Measurements from ENCODE around the gene SPG7. TPM values are rescaled to one million over a fixed set of nuclear protein-coding genes. Genes with fewer than 3 reads are reported as not detected.
A peak's percentile ranks its signal among the peaks of the same experiment; 100 is the strongest.

Gene SPG7
- total RNA-seq, 1 donor from 2014 or later, result 95.0 TPM

- H3K4me1 ChIP-seq, result peaks cover 26% of the 10 kb centered on the region
- DNase-seq, result no peak
- no peaks in the 10 kb centered on the region for H3K9me3 ChIP-seq
- H3K27me3 ChIP-seq, result no peaks in the 10 kb centered on the region
- no peak overlapping the region for H3K27ac ChIP-seq
- TF ChIP-seq CTCF (IDR thresholded peaks at IDR 0.05), result no peak
- no peaks in the 10 kb centered on the region for H3K36me3 ChIP-seq
- no peak overlapping the region for H3K4me3 ChIP-seq
- intact Hi-C loops (cut with DNase I), result no loop called here
- ATAC-seq, result no peak
These were observed 41.3 kb upstream of the SPG7 start for GRCh38 chr16:89466920-89467319.

- TF ChIP-seq CTCF (IDR thresholded peaks at IDR 0.05), result no peak
- DNase-seq (no peak), ATAC-seq (no peak)
- Histone ChIP-seq H3K4me1 (peaks cover 30% of the 10 kb centered on the region), H3K4me3 (no peak overlapping the region), H3K27me3 (no peaks in the 10 kb centered on the region), H3K9me3 (no peaks in the 10 kb centered on the region), H3K27ac (no peak overlapping the region), H3K36me3 (no peaks in the 10 kb centered on the region)
- intact Hi-C loops (cut with DNase I), result no loop called here
These were observed 40.8 kb upstream of the SPG7 start for GRCh38 chr16:89467382-89467781.

- no peak for DNase-seq
- intact Hi-C loops (cut with DNase I), result no loop called here
- no peak for ATAC-seq
These were observed 35.5 kb upstream of the SPG7 start for GRCh38 chr16:89472711-89473075.

GRCh38 chr16:89473136-89473712, 35.0 kb upstream of the SPG7 start:
- no peaks in the 10 kb centered on the region for H3K9me3 ChIP-seq
- peaks cover 71% of the 10 kb centered on the region for H3K4me1 ChIP-seq
- DNase-seq (no peak), ATAC-seq (no peak)
- no peak for TF ChIP-seq CTCF (IDR thresholded peaks at IDR 0.05)
- no peaks in the 10 kb centered on the region for H3K36me3 ChIP-seq
- no peak overlapping the region for H3K4me3 ChIP-seq
- intact Hi-C loops (cut with DNase I), result no loop called here
- no peaks in the 10 kb centered on the region for H3K27me3 ChIP-seq
- no peak overlapping the region for H3K27ac ChIP-seq

More at GRCh38 chr16:89472711-89473075, 35.5 kb upstream of the SPG7 start:
- no peak overlapping the region for H3K4me3 ChIP-seq
- peaks cover 68% of the 10 kb centered on the region for H3K4me1 ChIP-seq
- TF ChIP-seq CTCF (IDR thresholded peaks at IDR 0.05), result no peak
- H3K27me3 ChIP-seq, result no peaks in the 10 kb centered on the region
- no peaks in the 10 kb centered on the region for H3K9me3 ChIP-seq
- no peak overlapping the region for H3K27ac ChIP-seq
- H3K36me3 ChIP-seq, result no peaks in the 10 kb centered on the region

- intact Hi-C loops (cut with DNase I), result no loop called here
- TF ChIP-seq CTCF (IDR thresholded peaks at IDR 0.05), result no peak
- no peak for DNase-seq
These were observed 34.3 kb upstream of the SPG7 start for GRCh38 chr16:89473791-89474414.

More at GRCh38 chr16:89473791-89474414, 34.3 kb upstream of the SPG7 start:
- Histone ChIP-seq H3K27ac (no peak overlapping the region), H3K4me1 (peaks cover 71% of the 10 kb centered on the region), H3K4me3 (no peak overlapping the region), H3K36me3 (no peaks in the 10 kb centered on the region), H3K27me3 (no peaks in the 10 kb centered on the region), H3K9me3 (no peaks in the 10 kb centered on the region)
- peak; percentile 61 for ATAC-seq
